Measurements from ENCODE around the gene MPEG1. TPM values are rescaled to one million over a fixed set of nuclear protein-coding genes. Genes with fewer than 3 reads are reported as not detected.

The MPEG1 gene
- total and polyA plus RNA-seq, 9 of the 15 experiments (the other 6 are each of a cell fraction or from before 2014, with no cell fraction given) = 0.07 TPM; not detected in 8

GRCh38 chr11:59223611-59224010 lies 10.9 kb upstream of the MPEG1 start:
- DNase-seq (ENCODE audit: extremely low read depth in 1 of 4, low spot score in 3 of 4) (no peak), FAIRE-seq (no peak), ATAC-seq (no peak)
- Histone ChIP-seq H4K20me1 (replicated peaks; ENCODE audit: control insufficient read depth, insufficient read depth, low read length) (no peaks in the 10 kb centered on the region), H3K27ac (ENCODE audit: extremely low read depth, low read depth, low read length) (no peak overlapping the region), H3K27me3 (ENCODE audit: control insufficient read depth in 2 of 2, insufficient read depth in 2 of 2, low read length in 2 of 2) (no peaks in the 10 kb centered on the region), H3K79me2 (ENCODE audit: control insufficient read depth, insufficient read depth, low read length) (no peaks in the 10 kb centered on the region), H3K4me3 (no peak overlapping the region), H3K4me1 (replicated peaks in 1 of 2; ENCODE audit: control insufficient read depth in 2 of 2, insufficient read depth in 2 of 2, low read length in 2 of 2) (no peaks in the 10 kb centered on the region), H3K9me1 (ENCODE audit: control insufficient read depth, insufficient read depth, low read length) (no peaks in the 10 kb centered on the region), H2AFZ (ENCODE audit: low read depth, low read length) (no peak overlapping the region), H3K9me3 (replicated peaks; ENCODE audit: control insufficient read depth, insufficient read depth, low read depth, low read length) (no peaks in the 10 kb centered on the region), H3K4me2 (ENCODE audit: insufficient read depth, low read length) (no peak overlapping the region), H3K36me3 (ENCODE audit: control insufficient read depth, insufficient read depth, low read length) (no peaks in the 10 kb centered on the region), H3K9ac (ENCODE audit: insufficient read depth in 1 of 2, low read depth in 2 of 2, low read length in 2 of 2) (no peak overlapping the region)
- ChIA-PET CTCF (ENCODE audit: low intra/inter-chr PET ratio) (no interaction called here), POLR2A (interaction anchor here (0.7 to 1.8 kb wide), 2 partner anchors 18 to 21 kb away, joined by 3 read pairs; no protein-coding TSS in a partner anchor)
- in situ Hi-C loops (cut with MboI) = no loop called here
- 0% methylated on average over 2 of the region's 2 CpGs for WGBS (ENCODE audit: insufficient coverage, low coverage, missing lambda C conversion rate)
- TF ChIP-seq CEBPG (CRISPR knock-in tag; IDR thresholded peaks at IDR 0.05) = no peak
- TF ChIP-seq CEBPG (tag; conservative IDR thresholded peaks at IDR 0.05 in 1 of 2, IDR thresholded peaks at IDR 0.05 in 1 of 2) = 0 out of 4 replicates have a peak, but pooled peaks of 1 of the 2 experiments have one; percentile 22
- TF ChIP-seq PATZ1 (CRISPR knock-in tag; IDR thresholded peaks at IDR 0.05; ENCODE audit: borderline replicate concordance) = no peak
- intact Hi-C loops (cut with micrococcal nuclease) = no loop called here
- BruUV-seq (replicated peaks) = no TSS peak

GRCh38 chr11:59223177-59223576 lies 10.4 kb upstream of the MPEG1 start:
- no peak for ATAC-seq
- H2AFZ ChIP-seq (ENCODE audit: low read depth, low read length) = no peak overlapping the region
- H3K27me3 ChIP-seq (ENCODE audit: control insufficient read depth in 2 of 2, insufficient read depth in 2 of 2, low read length in 2 of 2) = no peaks in the 10 kb centered on the region
- no peak overlapping the region for H3K9ac ChIP-seq (ENCODE audit: insufficient read depth in 1 of 2, low read depth in 2 of 2, low read length in 2 of 2)
- ChIA-PET POLR2A (interaction anchor here (0.7 to 1.8 kb wide), 2 partner anchors 17 to 21 kb away, joined by 3 read pairs; no protein-coding TSS in a partner anchor), CTCF (ENCODE audit: low intra/inter-chr PET ratio) (no interaction called here)
- H4K20me1 ChIP-seq (replicated peaks; ENCODE audit: control insufficient read depth, insufficient read depth, low read length) = no peaks in the 10 kb centered on the region
- H3K4me3 ChIP-seq = no peak overlapping the region
- H3K27ac ChIP-seq (ENCODE audit: extremely low read depth, low read depth, low read length) = no peak overlapping the region
- BruUV-seq (replicated peaks) = no TSS peak
- TF ChIP-seq KAT7 (CRISPR knock-in tag; IDR thresholded peaks at IDR 0.05; ENCODE audit: borderline replicate concordance) (no peak), TSC22D4 (tag; IDR thresholded peaks at IDR 0.05) (no peak), ZNF717 (CRISPR knock-in tag; IDR thresholded peaks at IDR 0.05) (no peak)
- intact Hi-C loops (cut with micrococcal nuclease) (no loop called here), in situ Hi-C loops (cut with MboI) (no loop called here)
- no peaks in the 10 kb centered on the region for H3K36me3 ChIP-seq (ENCODE audit: control insufficient read depth, insufficient read depth, low read length)
- H3K9me3 ChIP-seq (replicated peaks; ENCODE audit: control insufficient read depth, insufficient read depth, low read depth, low read length) = no peaks in the 10 kb centered on the region
- H3K4me2 ChIP-seq (ENCODE audit: insufficient read depth, low read length) = no peak overlapping the region
- no peaks in the 10 kb centered on the region for H3K9me1 ChIP-seq (ENCODE audit: control insufficient read depth, insufficient read depth, low read length)
- H3K79me2 ChIP-seq (ENCODE audit: control insufficient read depth, insufficient read depth, low read length) = no peaks in the 10 kb centered on the region
- no peaks in the 10 kb centered on the region for H3K4me1 ChIP-seq (replicated peaks in 1 of 2; ENCODE audit: control insufficient read depth in 2 of 2, insufficient read depth in 2 of 2, low read length in 2 of 2)
- WGBS (ENCODE audit: insufficient coverage, low coverage, missing lambda C conversion rate) = 44% methylated on average over 1 of the region's 1 CpG
- DNase-seq (ENCODE audit: extremely low read depth in 1 of 4, low spot score in 3 of 4) = no peak
- no peak for FAIRE-seq
